ENCODE measurements around the gene MC1R. TPM values are rescaled to one million over a fixed set of nuclear protein-coding genes. Genes with fewer than 3 reads are reported as not detected.
"Not testable (repeated sequence)": the region's sequence is repeated elsewhere in the genome, so short reads cannot be mapped to it uniquely, and the experiment has no call there.

MC1R gene
- total RNA-seq, 1 experiment from 2014 or later: 12.2 TPM

- ChIA-PET POLR2A (interaction anchor here (4.4 kb wide), 1 partner anchor 12 kb away, joined by 20 read pairs; the partner anchor contains the start of gene TUBB3), CTCF (no interaction called here), RAD21 (ENCODE audit: low non-redundant PET in 1 of 2, low total read pairs in 2 of 2, uncharacterized antibody in 2 of 2, unreplicated experiment in 2 of 2) (no interaction called here)
- Histone ChIP-seq H3K27me3 (ENCODE audit: insufficient read depth, low read length) (no peaks in the 10 kb centered on the region), H4K20me1 (ENCODE audit: insufficient read depth) (no peaks in the 10 kb centered on the region), H3K9me2 (ENCODE audit: insufficient read depth) (no peaks in the 10 kb centered on the region), H3K79me2 (ENCODE audit: insufficient read depth, low read length) (peaks cover 17% of the 10 kb centered on the region; the same call in 1 of the 2 replicates), H3K9me3 (ENCODE audit: control insufficient read depth in 1 of 2, insufficient read depth in 1 of 2, low read depth in 1 of 2, low read length in 2 of 2) (peaks cover 0 to 5% of the 10 kb centered on the region in 2 experiments; a peak in 1 of 4 replicates), H3K36me3 (ENCODE audit: control insufficient read depth in 1 of 2, insufficient read depth in 2 of 2, low read length in 2 of 2) (peaks cover 41 to 48% of the 10 kb centered on the region in 2 experiments), H3K4me1 (ENCODE audit: control insufficient read depth in 1 of 2, insufficient read depth in 2 of 2, low read length in 2 of 2) (peaks cover 0 to 7% of the 10 kb centered on the region in 2 experiments; a peak in 1 of 4 replicates), H3K4me2 (ENCODE audit: low read length) (no peak overlapping the region), H3K4me3 (replicated peaks in 1 of 2; ENCODE audit: low read depth in 1 of 2, low read length in 2 of 2) (no peak overlapping the region), H3K9ac (ENCODE audit: low read length) (no peak overlapping the region), H2AFZ (ENCODE audit: low read depth, low read length, poor library complexity, severe bottlenecking) (no peak overlapping the region), H3K27ac (ENCODE audit: low read depth, low read length) (no peak overlapping the region)
- intact Hi-C loops (cut with micrococcal nuclease): no loop called here
- ATAC-seq (no peak), DNase-seq (ENCODE audit: low read depth, low spot score) (no peak)
- TF ChIP-seq RAD21 (IDR thresholded peaks at IDR 0.05; ENCODE audit: low read depth): no peak
- TF ChIP-seq ZNF274 (IDR thresholded peaks at IDR 0.05; ENCODE audit: low read depth, low read length): no peak
- no peak for TF ChIP-seq SIN3A (IDR thresholded peaks at IDR 0.05; ENCODE audit: low read depth)
- TF ChIP-seq, protein P1, sequence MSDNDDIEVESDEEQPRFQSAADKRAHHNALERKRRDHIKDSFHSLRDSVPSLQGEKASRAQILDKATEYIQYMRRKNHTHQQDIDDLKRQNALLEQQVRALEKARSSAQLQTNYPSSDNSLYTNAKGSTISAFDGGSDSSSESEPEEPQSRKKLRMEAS (IDR thresholded peaks at IDR 0.05): no peak
- no peak for TF ChIP-seq ELF1 (IDR thresholded peaks at IDR 0.05; ENCODE audit: borderline replicate concordance, low read depth)
- TF ChIP-seq SP1 (IDR thresholded peaks at IDR 0.05; ENCODE audit: low read depth): no peak
- TF ChIP-seq EZH2 (IDR thresholded peaks at IDR 0.05): no peak
- TF ChIP-seq EGR1 (IDR thresholded peaks at IDR 0.05; ENCODE audit: low read depth): no peak
- no peak for TF ChIP-seq FOSL1 (IDR thresholded peaks at IDR 0.05; ENCODE audit: low read depth)
- TF ChIP-seq, protein P2, sequence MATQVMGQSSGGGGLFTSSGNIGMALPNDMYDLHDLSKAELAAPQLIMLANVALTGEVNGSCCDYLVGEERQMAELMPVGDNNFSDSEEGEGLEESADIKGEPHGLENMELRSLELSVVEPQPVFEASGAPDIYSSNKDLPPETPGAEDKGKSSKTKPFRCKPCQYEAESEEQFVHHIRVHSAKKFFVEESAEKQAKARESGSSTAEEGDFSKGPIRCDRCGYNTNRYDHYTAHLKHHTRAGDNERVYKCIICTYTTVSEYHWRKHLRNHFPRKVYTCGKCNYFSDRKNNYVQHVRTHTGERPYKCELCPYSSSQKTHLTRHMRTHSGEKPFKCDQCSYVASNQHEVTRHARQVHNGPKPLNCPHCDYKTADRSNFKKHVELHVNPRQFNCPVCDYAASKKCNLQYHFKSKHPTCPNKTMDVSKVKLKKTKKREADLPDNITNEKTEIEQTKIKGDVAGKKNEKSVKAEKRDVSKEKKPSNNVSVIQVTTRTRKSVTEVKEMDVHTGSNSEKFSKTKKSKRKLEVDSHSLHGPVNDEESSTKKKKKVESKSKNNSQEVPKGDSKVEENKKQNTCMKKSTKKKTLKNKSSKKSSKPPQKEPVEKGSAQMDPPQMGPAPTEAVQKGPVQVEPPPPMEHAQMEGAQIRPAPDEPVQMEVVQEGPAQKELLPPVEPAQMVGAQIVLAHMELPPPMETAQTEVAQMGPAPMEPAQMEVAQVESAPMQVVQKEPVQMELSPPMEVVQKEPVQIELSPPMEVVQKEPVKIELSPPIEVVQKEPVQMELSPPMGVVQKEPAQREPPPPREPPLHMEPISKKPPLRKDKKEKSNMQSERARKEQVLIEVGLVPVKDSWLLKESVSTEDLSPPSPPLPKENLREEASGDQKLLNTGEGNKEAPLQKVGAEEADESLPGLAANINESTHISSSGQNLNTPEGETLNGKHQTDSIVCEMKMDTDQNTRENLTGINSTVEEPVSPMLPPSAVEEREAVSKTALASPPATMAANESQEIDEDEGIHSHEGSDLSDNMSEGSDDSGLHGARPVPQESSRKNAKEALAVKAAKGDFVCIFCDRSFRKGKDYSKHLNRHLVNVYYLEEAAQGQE (IDR thresholded peaks at IDR 0.05; ENCODE audit: low read depth): no peak
- TF ChIP-seq CBX3 (IDR thresholded peaks at IDR 0.05; ENCODE audit: low read depth): no peak
- TF ChIP-seq ZFX (IDR thresholded peaks at IDR 0.05): no peak
- TF ChIP-seq YY1 (IDR thresholded peaks at IDR 0.05; ENCODE audit: extremely low read depth, insufficient replicate concordance, low read depth, low read length): no peak
- TF ChIP-seq JUND (IDR thresholded peaks at IDR 0.05): no peak
- BruUV-seq (replicated peaks): no TSS peak
Measured at GRCh38 chr16:89934611-89935553, 16.2 kb downstream of the MC1R start.

DNA sequence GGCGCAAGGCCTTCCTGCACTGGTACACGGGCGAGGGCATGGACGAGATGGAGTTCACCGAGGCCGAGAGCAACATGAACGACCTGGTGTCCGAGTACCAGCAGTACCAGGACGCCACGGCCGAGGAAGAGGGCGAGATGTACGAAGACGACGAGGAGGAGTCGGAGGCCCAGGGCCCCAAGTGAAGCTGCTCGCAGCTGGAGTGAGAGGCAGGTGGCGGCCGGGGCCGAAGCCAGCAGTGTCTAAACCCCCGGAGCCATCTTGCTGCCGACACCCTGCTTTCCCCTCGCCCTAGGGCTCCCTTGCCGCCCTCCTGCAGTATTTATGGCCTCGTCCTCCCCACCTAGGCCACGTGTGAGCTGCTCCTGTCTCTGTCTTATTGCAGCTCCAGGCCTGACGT is 17.0 kb downstream of the MC1R start:
- H3K36me3 ChIP-seq (ENCODE audit: control insufficient read depth in 1 of 2, insufficient read depth in 2 of 2, low read length in 2 of 2): peaks cover 41 to 46% of the 10 kb centered on the region in 2 experiments
- H3K4me3 ChIP-seq (replicated peaks in 1 of 2; ENCODE audit: low read depth in 1 of 2, low read length in 2 of 2); RAD21 ChIA-PET (ENCODE audit: low non-redundant PET in 1 of 2, low total read pairs in 2 of 2, uncharacterized antibody in 2 of 2, unreplicated experiment in 2 of 2): not testable (repeated sequence)

More for the DNA sequence above, 17.0 kb downstream of the MC1R start:
- TSS peak; percentile 21 for BruUV-seq (replicated peaks)
- H4K20me1 ChIP-seq (ENCODE audit: insufficient read depth); ATAC-seq; CTCF ChIA-PET; DNase-seq (ENCODE audit: low read depth, low spot score); H3K27me3 ChIP-seq (ENCODE audit: insufficient read depth, low read length); H3K4me2 ChIP-seq (ENCODE audit: low read length); H2AFZ ChIP-seq (ENCODE audit: low read depth, low read length, poor library complexity, severe bottlenecking); intact Hi-C loops (cut with micrococcal nuclease); H3K4me1 ChIP-seq (ENCODE audit: control insufficient read depth in 1 of 2, insufficient read depth in 2 of 2, low read length in 2 of 2); H3K27ac ChIP-seq (ENCODE audit: low read depth, low read length); H3K9me2 ChIP-seq (ENCODE audit: insufficient read depth); H3K9me3 ChIP-seq (ENCODE audit: control insufficient read depth in 1 of 2, insufficient read depth in 1 of 2, low read depth in 1 of 2, low read length in 2 of 2); H3K9ac ChIP-seq (ENCODE audit: low read length): not testable (repeated sequence)
- H3K79me2 ChIP-seq (ENCODE audit: insufficient read depth, low read length): peaks cover 14% of the 10 kb centered on the region; the same call in 1 of the 2 replicates
- POLR2A ChIA-PET: interaction anchor here (4.4 kb wide), 1 partner anchor 13 kb away, joined by 20 read pairs; the partner anchor contains the start of gene TUBB3
